Endometrium (tissue), 2 donors: Measurements from ENCODE around the gene FAM227A.
"Not testable (repeated sequence)": the region's sequence is repeated elsewhere in the genome, so short reads cannot be mapped to it uniquely, and the experiment has no call there.

ENCODE experiments used
- FAIRE-seq: peaks from 2 replicates; lab custom pipeline; 2012; peaks lifted over from hg19 to GRCh38; lab: Jason Lieb, UNC
- donor health status: control.
- donor health status: control.

The FAM227A gene

GRCh38 chr22:38657045-38657909 is 1.1 kb upstream of the FAM227A start:
- no peak for FAIRE-seq

GRCh38 chr22:38655519-38656255 is 505 bp downstream of the FAM227A start:
- FAIRE-seq = no peak

GRCh38 chr22:38653741-38654140 is 2.5 kb downstream of the FAM227A start:
- no peak for FAIRE-seq

GRCh38 chr22:38652859-38653258 is 3.3 kb downstream of the FAM227A start:
- FAIRE-seq = no peak

- no peak for FAIRE-seq
Measured at GRCh38 chr22:38649841-38650522, 6.2 kb downstream of the FAM227A start.

- FAIRE-seq = no peak
Measured at GRCh38 chr22:38645430-38645829, 10.8 kb downstream of the FAM227A start.

- FAIRE-seq = peak; percentile 97
Measured at GRCh38 chr22:38644245-38644644, 11.9 kb downstream of the FAM227A start.

- FAIRE-seq = no peak
Measured at GRCh38 chr22:38641476-38642040, 14.6 kb downstream of the FAM227A start.

- no peak for FAIRE-seq
Measured at GRCh38 chr22:38638728-38639127, 17.5 kb downstream of the FAM227A start.

- FAIRE-seq = no peak
Measured at GRCh38 chr22:38638216-38638615, 18.0 kb downstream of the FAM227A start.

GRCh38 chr22:38632528-38632927 is 23.7 kb downstream of the FAM227A start:
- no peak for FAIRE-seq

GRCh38 chr22:38631724-38632123 is 24.5 kb downstream of the FAM227A start:
- no peak for FAIRE-seq

GRCh38 chr22:38629108-38629507 is 27.1 kb downstream of the FAM227A start:
- no peak for FAIRE-seq

GRCh38 chr22:38628444-38628843 is 27.7 kb downstream of the FAM227A start:
- no peak for FAIRE-seq

- FAIRE-seq = no peak
Measured at GRCh38 chr22:38623351-38623750, 32.8 kb downstream of the FAM227A start.

GRCh38 chr22:38618682-38619081 is 37.5 kb downstream of the FAM227A start:
- no peak for FAIRE-seq

- no peak for FAIRE-seq
Measured at GRCh38 chr22:38618258-38618657, 37.9 kb downstream of the FAM227A start.

- not testable (repeated sequence) for FAIRE-seq
Measured at GRCh38 chr22:38615064-38615405, 41.2 kb downstream of the FAM227A start.

GRCh38 chr22:38614332-38615063 is 41.7 kb downstream of the FAM227A start:
- no peak for FAIRE-seq

GRCh38 chr22:38613588-38613987 is 42.6 kb downstream of the FAM227A start:
- FAIRE-seq = no peak

- FAIRE-seq = no peak
Measured at GRCh38 chr22:38612217-38613006, 43.8 kb downstream of the FAM227A start.
